Activated T-helper 2 cell treated with anti-CD3 and anti-CD28 coated beads, Interferon-gamma antibody, Interleukin-2, Interleukin-4, amounts not matched to agents 10 μg/mL and 5 μg/mL and 100 μg/mL, durations not matched to agents 14 hours and 24 hours and 36 hours (primary cell): ENCODE data around the gene KL. TPM values are rescaled to one million over a fixed set of nuclear protein-coding genes. Genes with fewer than 3 reads are reported as not detected.
A peak's percentile ranks its signal among the peaks of the same experiment; 100 is the strongest.

Source experiments
- DNase-seq: peaks from one replicate; pipeline ENCODE4 v3.0.0; 2021; ENCODE audit warnings: low spot score
- H3K27ac Mint-ChIP-seq: one replicate; pipeline ENCODE4 v1.8.0; 2021; ENCODE audit warnings: mixed read lengths
- H3K27me3 Mint-ChIP-seq: one replicate; pipeline ENCODE4 v1.8.0; 2021; ENCODE audit warnings: low read depth, mixed read lengths
- H3K36me3 Mint-ChIP-seq: one replicate; pipeline ENCODE4 v1.8.0; 2021; ENCODE audit warnings: low read depth, mixed read lengths
- H3K4me1 Mint-ChIP-seq: one replicate; pipeline ENCODE4 v1.8.0; 2021; ENCODE audit warnings: low read depth, mixed read lengths
- H3K4me3 Mint-ChIP-seq: one replicate; pipeline ENCODE4 v1.8.0; 2021; ENCODE audit warnings: low read depth, mild to moderate bottlenecking, moderate library complexity, mixed read lengths
- H3K9me3 Mint-ChIP-seq: one replicate; pipeline ENCODE4 v1.8.0; 2021; ENCODE audit warnings: mixed read lengths
- intact Hi-C: fragments of 100-400 bp; cut with micrococcal nuclease; formaldehyde crosslinking; loops from one replicate; pipeline ENCODE4 v1.15.1; 2023
- total RNA-seq: library from RNA; stranded (reverse); gene quantifications from 2 replicates; pipeline ENCODE4 v1.2.3, GENCODE V29; 2022

Gene KL
- total RNA-seq, 1 donor from 2014 or later: 0.14 TPM

- no peak for DNase-seq
- peaks cover 55% of the 10 kb centered on the region for H3K27me3 Mint-ChIP-seq
- H3K4me3 Mint-ChIP-seq: no peak overlapping the region
- H3K9me3 Mint-ChIP-seq: peaks cover 31% of the 10 kb centered on the region
- intact Hi-C loops: no loop called here
- H3K36me3 Mint-ChIP-seq: peaks cover 6% of the 10 kb centered on the region
- H3K27ac Mint-ChIP-seq: no peak overlapping the region
- no peaks in the 10 kb centered on the region for H3K4me1 Mint-ChIP-seq
Measured at GRCh38 chr13:33007950-33008349, 8.3 kb upstream of the KL start.

DNA sequence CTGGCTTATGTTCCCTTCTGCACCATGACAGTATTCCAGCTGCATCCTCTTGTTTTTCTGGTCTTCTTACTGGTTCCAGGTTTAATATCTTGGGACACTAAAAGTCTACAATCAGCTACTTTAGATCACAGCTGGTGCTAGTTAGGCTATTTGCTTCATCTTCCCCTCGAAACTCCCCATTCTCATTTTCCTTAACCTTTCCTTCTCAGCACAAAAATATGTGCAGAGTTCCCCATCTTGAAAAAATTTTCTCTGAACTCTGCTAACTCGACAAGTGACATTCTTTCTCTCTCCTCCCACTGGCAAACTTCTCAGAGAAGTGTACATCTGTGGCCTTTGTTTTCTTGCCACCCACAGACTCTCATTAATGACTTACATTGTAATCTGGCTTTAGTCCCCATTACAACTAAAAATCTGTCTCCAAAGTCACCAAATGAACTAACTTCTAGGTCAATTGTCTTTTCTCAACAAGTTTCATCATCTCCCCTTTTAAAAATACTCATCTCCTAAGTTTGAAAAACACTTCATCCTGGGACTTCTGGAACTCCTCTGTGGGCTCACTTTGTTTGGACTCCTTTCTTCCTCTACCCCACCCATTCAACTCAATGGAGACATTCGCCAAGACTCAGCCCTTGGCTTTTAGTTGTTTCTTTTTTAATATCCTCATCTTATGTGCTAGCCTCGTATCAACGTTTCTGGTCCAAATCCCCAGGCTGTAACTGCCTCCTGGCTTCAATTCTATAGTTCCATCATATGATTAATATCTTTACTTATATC, 7.1 kb upstream of the KL start:
- DNase-seq: no peak
- intact Hi-C loops: no loop called here
- Mint-ChIP-seq H3K4me1 (no peaks in the 10 kb centered on the region), H3K36me3 (peaks cover 6% of the 10 kb centered on the region), H3K4me3 (no peak overlapping the region), H3K27ac (no peak overlapping the region), H3K9me3 (peaks cover 31% of the 10 kb centered on the region), H3K27me3 (peaks cover 53% of the 10 kb centered on the region)

DNA sequence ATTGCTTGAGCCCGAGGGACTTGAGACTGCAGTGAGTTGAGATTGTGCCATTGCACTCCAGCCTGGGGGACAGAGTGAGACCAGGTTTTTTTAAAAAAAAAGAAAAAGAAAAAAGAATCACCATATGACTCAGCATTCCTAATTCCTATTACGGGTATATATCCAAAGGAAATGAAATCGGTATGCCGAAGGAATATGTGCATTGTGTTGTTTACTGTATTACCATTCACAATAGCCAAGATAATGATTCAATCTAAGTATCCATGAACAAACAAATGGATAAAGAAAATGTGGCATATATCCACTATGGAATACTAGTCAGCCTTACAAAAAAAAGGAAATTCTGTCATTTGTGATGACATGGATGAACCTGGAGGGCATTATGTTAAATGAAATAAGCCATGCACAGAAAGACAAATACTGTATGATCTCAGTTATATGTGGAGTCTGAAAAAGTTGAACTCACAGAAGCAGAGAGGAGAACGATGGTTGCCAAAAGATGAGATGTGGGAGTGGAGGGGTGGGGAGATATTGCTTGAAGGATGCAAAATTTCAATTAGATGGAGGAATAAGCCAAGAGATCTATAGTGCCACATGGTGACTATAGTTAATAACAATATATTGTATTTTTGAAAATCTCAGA, 4.3 kb upstream of the KL start:
- H3K27me3 Mint-ChIP-seq: peaks cover 58% of the 10 kb centered on the region
- intact Hi-C loops: loop anchor here (10.0 kb wide), 2 partner anchors 173 to 347 kb away; no protein-coding TSS in a partner anchor
- H3K27ac Mint-ChIP-seq: no peak overlapping the region
- peaks cover 27% of the 10 kb centered on the region for H3K9me3 Mint-ChIP-seq
- peaks cover 6% of the 10 kb centered on the region for H3K36me3 Mint-ChIP-seq
- H3K4me3 Mint-ChIP-seq: no peak overlapping the region
- peaks cover 11% of the 10 kb centered on the region for H3K4me1 Mint-ChIP-seq
- DNase-seq: no peak

GRCh38 chr13:33014291-33014690, 1.9 kb upstream of the KL start:
- intact Hi-C loops: loop anchor here (10.0 kb wide), 2 partner anchors 171 to 349 kb away; no protein-coding TSS in a partner anchor
- peaks cover 7% of the 10 kb centered on the region for H3K9me3 Mint-ChIP-seq
- H3K4me1 Mint-ChIP-seq: peaks cover 20% of the 10 kb centered on the region
- no peak overlapping the region for H3K27ac Mint-ChIP-seq
- no peak for DNase-seq
- H3K27me3 Mint-ChIP-seq: peaks cover 65% of the 10 kb centered on the region
- H3K4me3 Mint-ChIP-seq: no peak overlapping the region
- H3K36me3 Mint-ChIP-seq: peaks cover 2% of the 10 kb centered on the region

DNA sequence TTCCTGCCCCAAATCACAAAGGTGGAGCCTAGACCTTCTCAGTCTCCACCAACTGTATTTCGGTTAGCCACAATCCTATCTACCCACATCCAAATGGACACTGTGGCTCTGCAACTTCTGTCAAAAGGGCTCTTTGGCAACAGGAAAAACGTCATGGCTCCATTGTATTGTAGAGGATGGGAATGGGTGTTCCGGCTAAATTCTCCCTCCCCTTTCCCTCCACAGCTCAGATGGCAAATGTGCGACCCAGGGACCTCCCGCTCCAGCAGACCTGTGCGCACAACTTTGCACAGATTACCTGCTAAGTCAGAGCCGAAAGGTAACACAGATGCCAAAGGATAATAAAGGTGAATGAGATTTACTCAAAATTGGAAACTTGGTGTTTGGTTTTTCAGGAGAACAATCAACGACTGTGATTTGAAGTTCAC, 968 bp upstream of the KL start:
- intact Hi-C loops: loop anchor here (5.0 to 10.0 kb wide), 4 partner anchors 170 to 378 kb away; no protein-coding TSS in a partner anchor
- H3K36me3 Mint-ChIP-seq: no peaks in the 10 kb centered on the region
- no peaks in the 10 kb centered on the region for H3K9me3 Mint-ChIP-seq
- H3K4me1 Mint-ChIP-seq: peaks cover 20% of the 10 kb centered on the region
- peak overlapping the region; percentile 74 for H3K4me3 Mint-ChIP-seq
- H3K27me3 Mint-ChIP-seq: peaks cover 64% of the 10 kb centered on the region
- no peak for DNase-seq
- no peak overlapping the region for H3K27ac Mint-ChIP-seq

DNA sequence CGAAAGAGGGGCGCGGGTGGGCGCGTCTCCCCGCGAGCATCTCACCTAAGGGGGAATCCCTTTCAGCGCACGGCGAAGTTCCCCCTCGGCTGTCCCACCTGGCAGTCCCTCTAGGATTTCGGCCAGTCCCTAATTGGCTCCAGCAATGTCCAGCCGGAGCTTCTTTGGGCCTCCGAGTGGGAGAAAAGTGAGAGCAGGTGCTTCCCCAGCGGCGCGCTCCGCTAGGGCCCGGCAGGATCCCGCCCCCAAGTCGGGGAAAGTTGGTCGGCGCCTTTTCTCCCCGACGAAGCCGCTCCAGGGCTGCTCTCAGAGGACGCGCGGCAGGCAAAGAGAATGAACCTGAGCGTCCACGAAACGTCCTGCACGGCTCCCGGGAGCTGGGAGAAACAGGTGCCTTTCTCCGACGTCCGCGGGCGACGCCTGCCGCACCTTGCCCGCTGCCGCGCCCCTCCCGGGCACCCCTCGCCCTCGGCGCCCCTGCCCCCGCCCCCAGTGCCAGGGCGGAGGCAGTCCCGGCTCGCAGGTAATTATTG, 366 bp upstream of the KL start:
- no peaks in the 10 kb centered on the region for H3K36me3 Mint-ChIP-seq
- peaks cover 20% of the 10 kb centered on the region for H3K4me1 Mint-ChIP-seq
- H3K4me3 Mint-ChIP-seq: peak overlapping the region; percentile 74

DNA sequence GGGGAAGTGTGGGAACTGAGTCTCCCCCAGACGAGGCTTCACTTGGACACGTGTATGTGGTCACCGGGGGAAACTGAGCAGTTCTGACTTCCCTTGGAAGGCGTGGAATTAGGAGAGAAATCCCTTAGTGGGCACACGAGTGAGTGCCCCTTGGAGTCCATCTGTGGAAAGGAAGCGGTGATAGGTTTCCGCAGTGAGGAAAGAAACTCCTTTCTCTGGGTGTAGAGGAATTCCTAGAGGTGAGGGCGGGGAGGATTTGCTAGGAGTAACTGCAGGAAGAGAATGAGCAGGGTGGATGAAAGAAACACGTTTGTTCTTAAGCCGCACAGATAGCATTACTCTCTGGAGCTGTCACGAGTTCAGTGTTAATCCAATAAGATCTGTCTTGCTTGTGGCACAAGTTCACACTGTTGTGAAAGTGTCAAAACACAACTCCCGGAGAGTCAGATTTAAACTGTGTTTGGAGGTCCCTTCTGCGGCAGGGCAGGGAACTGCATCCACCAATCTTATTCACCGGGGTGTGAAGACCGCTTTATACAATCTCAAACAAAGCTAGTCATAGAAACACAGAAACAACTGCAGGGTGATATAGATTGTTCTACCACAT, 1.2 kb downstream of the KL start:
- DNase-seq: peak; percentile 28
- intact Hi-C loops: loop anchor here (1.0 to 10.0 kb wide), 7 partner anchors 101 to 525 kb away; partner anchors contain the start of gene PDS5B
- Mint-ChIP-seq H3K36me3 (no peaks in the 10 kb centered on the region), H3K27me3 (peaks cover 62% of the 10 kb centered on the region), H3K4me1 (peaks cover 20% of the 10 kb centered on the region), H3K27ac (peak overlapping the region; percentile 36), H3K9me3 (no peaks in the 10 kb centered on the region), H3K4me3 (peak overlapping the region; percentile 62)

More for the DNA sequence above, 366 bp upstream of the KL start:
- H3K27me3 Mint-ChIP-seq: peaks cover 66% of the 10 kb centered on the region
- DNase-seq: no peak
- intact Hi-C loops: loop anchor here (2.0 to 10.0 kb wide), 6 partner anchors 99 to 429 kb away; partner anchors contain the start of gene PDS5B
- H3K27ac Mint-ChIP-seq: no peak overlapping the region
- H3K9me3 Mint-ChIP-seq: no peaks in the 10 kb centered on the region

- DNase-seq: no peak
- H3K4me3 Mint-ChIP-seq: no peak overlapping the region
- peaks cover 61% of the 10 kb centered on the region for H3K27me3 Mint-ChIP-seq
- intact Hi-C loops: loop anchor here (5.0 to 10.0 kb wide), 4 partner anchors 166 to 382 kb away; no protein-coding TSS in a partner anchor
- H3K27ac Mint-ChIP-seq: no peak overlapping the region
- no peaks in the 10 kb centered on the region for H3K36me3 Mint-ChIP-seq
- H3K9me3 Mint-ChIP-seq: no peaks in the 10 kb centered on the region
- peaks cover 20% of the 10 kb centered on the region for H3K4me1 Mint-ChIP-seq
Measured at GRCh38 chr13:33018886-33019285, 2.7 kb downstream of the KL start.

GRCh38 chr13:33022986-33023385, 6.8 kb downstream of the KL start:
- intact Hi-C loops: no loop called here
- peaks cover 4% of the 10 kb centered on the region for H3K4me1 Mint-ChIP-seq

GRCh38 chr13:33025220-33025744, 9.1 kb downstream of the KL start:
- H3K4me3 Mint-ChIP-seq: no peak overlapping the region
- H3K27ac Mint-ChIP-seq: no peak overlapping the region
- H3K36me3 Mint-ChIP-seq: no peaks in the 10 kb centered on the region
- no peaks in the 10 kb centered on the region for H3K9me3 Mint-ChIP-seq
- intact Hi-C loops: no loop called here
- no peak for DNase-seq
- peaks cover 1% of the 10 kb centered on the region for H3K4me1 Mint-ChIP-seq
- peaks cover 28% of the 10 kb centered on the region for H3K27me3 Mint-ChIP-seq

More at GRCh38 chr13:33022986-33023385, 6.8 kb downstream of the KL start:
- peaks cover 43% of the 10 kb centered on the region for H3K27me3 Mint-ChIP-seq
- H3K4me3 Mint-ChIP-seq: no peak overlapping the region
- DNase-seq: no peak
- H3K9me3 Mint-ChIP-seq: no peaks in the 10 kb centered on the region
- no peaks in the 10 kb centered on the region for H3K36me3 Mint-ChIP-seq
- no peak overlapping the region for H3K27ac Mint-ChIP-seq

DNA sequence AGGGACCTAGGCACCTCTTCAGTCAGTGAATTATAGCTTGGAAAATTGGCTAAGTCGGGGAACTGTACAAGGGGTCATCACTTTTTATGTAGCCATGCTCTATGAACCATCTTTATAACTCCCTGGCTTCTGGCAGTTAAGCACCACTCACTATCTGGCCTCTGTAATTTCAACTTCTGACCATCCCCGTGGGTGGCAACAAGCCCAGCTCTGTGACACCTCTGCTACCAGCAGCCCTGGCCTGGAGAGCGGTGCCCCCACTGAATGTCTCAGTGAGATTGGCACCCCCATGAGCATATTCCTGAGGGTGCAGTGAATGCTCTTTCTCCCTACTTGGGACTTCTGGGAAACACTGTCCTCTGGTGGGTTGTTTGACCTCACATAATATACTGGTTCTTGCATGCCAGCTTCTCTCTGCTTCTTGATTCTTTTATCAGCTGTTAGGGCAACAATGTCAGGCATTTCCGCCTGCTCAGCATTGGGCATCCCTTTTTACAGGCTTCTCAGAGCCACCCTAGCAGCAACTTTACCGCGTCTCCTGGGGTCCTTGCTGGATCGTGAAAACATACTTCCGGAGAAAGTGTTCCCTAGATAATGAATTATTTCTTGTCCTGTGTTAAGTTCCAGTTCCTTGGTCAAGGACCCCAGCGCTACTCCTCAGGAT, 10.4 kb downstream of the KL start:
- Mint-ChIP-seq H3K4me3 (no peak overlapping the region), H3K4me1 (peaks cover 1% of the 10 kb centered on the region), H3K9me3 (no peaks in the 10 kb centered on the region), H3K27ac (no peak overlapping the region), H3K27me3 (peaks cover 25% of the 10 kb centered on the region), H3K36me3 (no peaks in the 10 kb centered on the region)
- DNase-seq: no peak
- intact Hi-C loops: no loop called here

GRCh38 chr13:33028620-33029019, 12.4 kb downstream of the KL start:
- peaks cover 10% of the 10 kb centered on the region for H3K4me1 Mint-ChIP-seq
- peaks cover 18% of the 10 kb centered on the region for H3K27me3 Mint-ChIP-seq

More at GRCh38 chr13:33028620-33029019, 12.4 kb downstream of the KL start:
- H3K9me3 Mint-ChIP-seq: no peaks in the 10 kb centered on the region
- DNase-seq: no peak
- no peaks in the 10 kb centered on the region for H3K36me3 Mint-ChIP-seq
- H3K4me3 Mint-ChIP-seq: no peak overlapping the region
- intact Hi-C loops: no loop called here
- no peak overlapping the region for H3K27ac Mint-ChIP-seq
